GM18498 (cell line): ENCODE results near the gene RPL37.
"Not testable (repeated sequence)": the region's sequence is repeated elsewhere in the genome, so short reads cannot be mapped to it uniquely, and the experiment has no call there.

Source experiments
- ATAC-seq: cut with Tn5 transposase; IDR thresholded peaks from one replicate; pipeline ENCODE4 v1.9.1; 2021; ENCODE audit warnings: mild to moderate bottlenecking, moderate library complexity; ENCODE audit not compliant: unreplicated experiment

RPL37 gene

DNA sequence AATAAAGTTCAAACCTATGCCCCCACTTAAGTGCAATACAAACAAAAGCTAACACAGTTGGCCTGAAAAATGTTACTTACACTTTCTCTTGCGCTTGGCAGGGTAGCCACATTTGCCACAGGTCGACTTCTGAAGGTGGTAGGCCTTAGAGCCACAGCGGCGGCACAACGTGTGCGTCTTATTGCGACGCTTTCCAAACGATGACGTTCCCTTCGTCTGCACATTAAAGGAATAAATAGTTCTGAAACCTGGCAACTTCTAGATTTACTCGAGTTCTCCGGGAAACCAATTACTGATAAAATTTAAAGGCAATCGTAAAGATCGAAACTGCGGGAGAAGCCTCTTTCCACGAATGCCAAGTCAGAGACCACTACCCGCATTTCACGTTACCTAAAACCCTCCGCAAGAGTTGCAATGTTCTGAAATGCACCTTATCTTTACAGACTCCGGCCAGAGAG lies 602 bp downstream of the RPL37 start:
- no peak for ATAC-seq

DNA sequence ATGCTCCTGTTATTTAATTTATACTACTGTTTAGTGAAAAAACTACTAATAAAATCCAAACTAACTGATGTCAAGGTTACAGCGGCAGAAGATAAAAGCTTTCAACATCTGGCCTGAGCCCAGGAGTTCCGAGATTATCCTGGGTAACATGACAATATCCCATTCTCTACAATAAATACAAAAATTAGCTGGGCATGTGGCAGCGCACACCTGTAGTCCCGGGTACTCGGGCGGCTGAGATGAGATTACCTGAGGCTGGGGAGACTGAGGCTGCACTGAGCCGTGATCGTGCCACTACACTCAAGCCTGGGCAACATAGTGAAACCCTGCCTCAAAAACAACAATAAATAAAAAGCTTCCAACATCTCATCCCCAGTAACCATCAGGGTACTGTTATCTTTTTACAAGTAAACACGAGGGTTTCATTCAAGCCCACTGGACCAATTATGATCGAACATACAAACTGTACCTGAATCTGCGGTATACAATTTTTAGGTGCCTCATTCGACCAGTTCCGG lies 1.3 kb downstream of the RPL37 start:
- no peak for ATAC-seq

DNA sequence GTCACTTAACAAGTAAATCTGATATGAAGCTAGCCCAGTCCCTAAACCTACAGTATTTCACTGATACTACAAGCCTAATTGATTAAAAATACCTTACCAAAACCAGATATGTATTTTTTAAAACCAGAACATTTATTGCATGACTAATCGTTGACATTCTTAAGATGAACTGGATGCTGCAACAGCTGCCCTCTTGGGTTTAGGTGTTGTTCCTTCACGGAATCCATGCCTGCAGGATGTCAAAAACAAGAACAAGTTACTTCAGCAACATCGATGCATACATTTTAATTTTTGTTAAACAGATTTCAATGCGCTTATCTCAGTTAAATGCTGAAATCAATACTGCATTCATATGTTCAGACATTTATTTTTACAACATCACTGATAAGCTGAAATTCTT lies 2.7 kb downstream of the RPL37 start:
- ATAC-seq, result no peak

DNA sequence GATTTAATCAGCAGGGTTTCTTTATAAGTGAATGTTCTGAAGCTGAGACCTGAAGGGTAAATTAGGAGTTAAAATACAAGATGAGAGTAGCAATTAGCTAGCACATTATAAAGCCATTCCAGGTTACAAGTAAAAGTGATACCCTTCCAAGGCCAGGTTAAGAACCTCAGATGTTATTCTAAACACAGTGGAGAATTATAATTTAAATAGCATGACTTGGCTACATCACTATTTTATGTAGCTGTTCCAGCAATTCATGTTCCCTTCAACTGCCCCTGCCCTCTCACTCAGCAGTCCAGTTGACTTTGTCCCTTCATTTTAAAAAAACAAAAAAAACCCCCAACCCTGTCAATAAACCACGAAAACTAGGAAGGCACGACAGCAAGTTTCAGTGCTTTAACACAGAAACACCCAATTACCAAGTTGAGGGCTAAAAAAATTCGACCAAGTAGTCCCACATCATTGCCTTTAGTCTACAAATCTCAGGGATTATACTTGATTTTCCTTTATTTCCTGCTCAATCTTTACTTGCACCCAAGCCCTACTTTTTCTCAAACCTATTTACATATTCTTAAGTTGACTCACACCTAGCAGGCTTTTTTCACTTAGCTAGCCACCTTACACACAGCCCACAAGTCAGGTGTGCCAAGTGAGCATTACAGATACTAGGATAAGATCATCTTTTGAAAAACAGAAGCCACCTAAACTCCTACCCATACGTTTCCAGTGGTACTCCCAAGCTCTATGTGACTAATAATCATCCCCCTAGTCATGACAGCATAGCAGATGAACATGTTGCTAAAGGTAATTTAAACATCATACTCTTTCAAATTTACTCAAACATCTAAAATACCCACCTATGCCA lies 3.4 kb downstream of the RPL37 start:
- ATAC-seq, result no peak

DNA sequence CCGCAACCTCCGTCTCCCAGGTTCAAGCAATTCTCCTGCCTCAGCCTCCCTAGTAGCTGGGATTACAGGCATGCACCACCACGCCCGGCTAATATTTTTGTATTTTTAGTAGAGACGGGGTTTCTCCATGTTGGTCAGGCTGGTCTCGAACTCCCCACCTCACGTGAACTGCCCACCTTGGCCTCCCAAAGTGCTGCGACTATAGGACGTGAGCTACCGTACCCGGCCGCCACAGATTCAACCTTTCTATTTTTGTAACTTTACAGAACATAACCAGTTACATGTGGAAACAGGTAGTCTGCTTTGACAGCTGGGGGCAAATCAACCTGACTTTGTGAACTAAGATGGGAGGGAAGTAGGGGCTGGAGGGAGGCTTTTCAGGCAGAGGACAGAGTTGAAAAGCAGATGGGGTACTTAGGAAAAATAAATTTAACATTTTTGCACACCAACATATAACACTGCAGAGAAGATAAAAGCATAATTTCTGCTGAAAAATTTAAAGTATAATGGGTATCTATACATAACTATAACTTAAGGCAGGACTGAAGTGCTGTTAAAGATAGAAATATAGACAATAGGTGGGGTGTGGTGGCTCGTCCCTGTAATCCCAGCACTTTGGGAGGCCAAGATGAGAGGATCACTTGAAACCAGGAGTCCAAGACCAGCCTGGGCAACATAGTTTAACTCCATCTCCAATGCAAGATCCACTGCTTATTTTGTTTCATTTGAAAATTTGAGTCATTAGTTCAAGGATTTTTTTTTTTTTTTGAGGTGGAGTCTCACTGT lies 5.1 kb downstream of the RPL37 start:
- ATAC-seq, result no peak

DNA sequence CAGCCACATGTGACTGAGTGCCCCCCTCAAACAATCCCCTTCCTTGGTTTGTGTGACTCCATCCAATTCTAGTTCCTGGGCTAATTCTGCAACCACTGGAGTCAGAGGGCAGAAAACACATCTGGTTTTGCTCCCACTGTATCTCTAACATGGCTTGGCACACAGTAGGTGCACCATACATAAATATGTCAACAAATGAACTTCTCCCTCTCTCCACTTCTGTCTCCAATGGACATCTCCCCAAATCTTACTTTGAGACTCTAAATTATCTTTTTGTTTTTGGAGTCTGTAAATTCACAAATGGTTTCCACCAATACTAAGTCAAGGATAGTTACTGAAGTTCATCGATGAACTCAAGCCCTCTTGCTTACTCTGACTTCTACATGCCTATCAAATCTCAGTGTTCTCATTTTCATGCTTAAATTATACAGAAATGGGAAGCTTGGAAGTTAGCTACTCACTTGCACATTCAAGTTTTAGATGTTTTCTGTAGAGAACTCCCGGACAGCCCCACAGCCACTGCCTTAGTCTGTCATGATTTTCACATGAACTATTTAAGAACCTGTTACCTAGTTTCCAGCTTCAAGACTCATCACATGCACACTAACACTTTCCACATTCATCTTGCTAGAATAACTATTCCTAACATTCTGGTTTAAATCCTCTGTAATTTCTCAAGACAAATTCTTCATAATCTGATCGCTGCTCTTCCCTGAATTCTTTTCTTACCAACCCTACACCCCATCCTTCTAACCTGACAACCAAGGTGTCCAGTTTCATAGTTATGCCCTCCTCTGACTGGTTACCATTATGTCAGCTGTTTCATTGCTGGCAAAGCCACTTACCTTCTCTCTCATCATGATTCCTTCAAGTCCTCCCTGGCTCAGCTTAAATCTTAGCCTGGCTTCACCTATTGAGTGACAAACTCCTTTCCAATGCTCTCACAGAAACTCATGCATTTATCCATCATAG lies 6.0 kb downstream of the RPL37 start:
- ATAC-seq, result no peak

DNA sequence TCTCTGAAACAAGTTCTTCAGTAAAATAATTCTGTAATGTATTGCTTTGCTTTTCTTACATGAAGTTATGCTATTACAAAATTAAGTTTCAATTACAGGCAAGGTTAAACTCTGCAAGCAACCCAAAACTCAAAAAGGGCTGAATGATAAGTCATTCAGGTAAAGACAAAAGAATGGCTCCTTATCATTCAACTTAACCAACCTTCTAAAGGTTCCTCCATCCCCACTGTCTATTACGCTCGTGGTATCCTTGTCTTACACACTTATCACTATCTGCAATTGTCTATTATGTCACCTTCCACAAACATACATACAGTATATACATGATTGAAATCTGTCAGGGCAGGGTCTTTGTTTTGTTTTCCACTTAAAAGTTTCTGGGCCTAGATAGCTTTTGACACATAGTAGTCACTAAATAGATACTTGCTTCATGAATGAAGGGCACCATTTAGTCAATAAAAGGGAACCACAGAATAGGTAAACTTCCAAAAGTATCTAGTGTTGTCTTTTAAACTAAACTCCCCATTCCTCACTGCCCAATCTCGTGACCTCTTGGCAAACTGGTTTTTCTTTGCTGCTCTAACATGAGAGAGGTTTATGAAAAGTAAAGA lies 6.9 kb downstream of the RPL37 start:
- no peak for ATAC-seq

DNA sequence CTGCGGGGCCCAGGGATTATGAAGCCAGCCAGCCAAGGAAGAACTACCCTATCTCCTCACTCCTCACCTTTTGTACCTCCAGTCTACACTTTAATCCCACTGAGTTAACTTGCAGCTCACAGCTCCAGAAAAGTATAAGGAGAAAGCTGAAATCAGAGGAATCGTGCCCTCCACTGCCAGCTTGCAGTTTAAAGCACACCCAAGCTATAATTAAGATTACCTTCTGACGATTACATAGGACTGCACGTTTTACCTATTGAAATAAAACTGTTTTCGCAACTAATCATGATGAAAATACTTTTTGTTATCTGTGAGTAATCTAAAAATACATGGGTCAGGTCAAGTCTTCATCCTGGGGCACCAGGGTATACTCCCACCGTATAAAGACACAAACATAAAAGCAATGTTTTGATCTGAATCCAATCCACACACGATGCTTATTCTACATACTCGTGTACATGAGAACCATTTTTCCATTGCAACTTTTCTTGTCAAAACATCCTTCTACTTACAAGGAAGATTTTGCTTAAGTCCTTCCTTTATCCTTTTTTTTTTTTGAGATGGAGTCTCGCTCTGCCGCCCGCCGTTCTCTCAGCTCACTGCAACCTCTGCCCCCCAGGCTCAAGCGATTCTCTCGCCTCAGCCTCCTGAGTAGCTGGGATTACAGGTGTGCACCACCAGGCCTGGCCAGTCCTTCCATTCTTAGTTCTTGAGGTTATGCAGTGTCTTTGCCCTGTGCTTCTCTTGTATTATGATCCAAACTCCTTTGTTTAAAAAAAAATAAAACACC lies 7.6 kb downstream of the RPL37 start:
- no peak for ATAC-seq

DNA sequence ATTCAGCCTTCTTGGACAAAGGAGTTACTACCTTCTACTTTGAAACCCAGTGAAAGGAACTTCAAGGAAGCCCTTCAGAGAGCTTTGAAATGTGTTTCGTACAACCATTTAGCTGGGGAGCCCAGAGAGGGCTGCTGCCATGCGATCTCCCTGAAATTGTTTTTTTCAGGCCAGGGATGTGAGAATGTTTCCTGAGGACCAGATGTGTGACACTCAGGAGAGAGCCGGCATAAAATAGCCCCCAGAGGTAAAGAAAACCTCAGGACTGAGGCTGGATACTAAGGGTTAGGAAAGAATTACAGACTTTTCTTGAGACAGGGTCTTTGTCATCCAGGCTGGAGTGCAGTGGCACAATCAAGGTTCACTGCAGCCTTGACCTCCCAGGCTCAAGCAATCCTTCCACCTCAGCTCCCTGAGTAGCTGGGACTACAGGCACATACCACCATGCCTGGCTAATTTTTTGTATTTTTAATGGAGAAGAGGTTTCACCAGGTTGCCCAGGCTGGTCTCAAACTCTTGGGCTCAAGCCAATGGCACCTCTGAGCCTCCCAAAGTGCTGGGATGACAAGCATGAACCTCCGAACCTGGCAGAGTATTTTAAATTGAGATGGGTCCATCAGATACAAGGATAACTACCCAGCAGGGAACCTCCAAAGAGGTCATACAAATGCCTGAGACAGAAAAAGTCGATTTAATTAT lies 8.4 kb downstream of the RPL37 start:
- no peak for ATAC-seq

DNA sequence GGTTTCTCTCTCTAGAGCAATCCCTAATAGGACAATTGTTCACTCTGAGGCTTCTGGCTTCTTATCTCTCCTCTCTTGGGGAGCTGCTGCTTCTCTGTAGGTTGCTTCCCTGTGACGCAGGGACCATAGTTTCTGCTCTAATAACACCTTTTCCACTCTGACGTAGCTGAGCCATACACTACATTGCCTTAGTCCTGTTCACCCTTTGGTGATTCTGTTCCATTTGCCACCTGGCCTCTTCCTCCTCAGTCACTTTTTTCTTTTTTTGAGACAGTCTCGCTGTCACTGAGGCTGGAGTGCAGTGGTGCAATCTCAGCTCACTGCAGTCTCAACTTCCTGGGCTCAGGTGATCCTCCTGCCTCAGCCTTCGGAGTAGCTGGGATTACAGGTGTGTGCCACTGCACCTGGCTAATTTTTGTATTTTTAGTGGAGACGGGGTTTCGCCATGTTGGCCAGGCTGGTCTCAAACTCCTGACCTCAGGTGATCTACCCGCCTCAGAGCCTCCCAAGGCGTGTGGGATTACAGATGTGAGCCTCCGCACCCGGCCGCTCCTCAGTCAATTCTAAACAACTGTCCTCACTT lies 9.5 kb downstream of the RPL37 start:
- not testable (repeated sequence) for ATAC-seq

DNA sequence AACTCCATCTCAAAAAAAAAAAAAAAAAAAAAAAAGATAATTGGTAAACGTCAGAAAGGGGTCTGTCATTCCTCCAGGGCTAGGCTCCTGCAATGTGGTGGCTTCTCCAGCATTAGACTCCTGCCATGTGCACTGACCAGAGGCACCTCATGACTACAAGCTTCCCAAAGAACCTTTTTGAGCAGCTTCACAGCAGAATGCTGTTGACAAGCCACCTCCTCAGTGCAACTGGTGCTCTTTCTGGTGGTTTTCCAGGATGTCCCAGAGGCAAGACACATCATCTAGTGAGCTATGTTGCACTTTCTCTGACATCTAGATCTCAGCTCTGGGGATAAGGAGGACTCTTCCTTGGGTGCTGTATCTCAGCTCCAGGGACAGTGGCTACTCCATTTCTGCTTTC lies 11.6 kb downstream of the RPL37 start:
- no peak for ATAC-seq

DNA sequence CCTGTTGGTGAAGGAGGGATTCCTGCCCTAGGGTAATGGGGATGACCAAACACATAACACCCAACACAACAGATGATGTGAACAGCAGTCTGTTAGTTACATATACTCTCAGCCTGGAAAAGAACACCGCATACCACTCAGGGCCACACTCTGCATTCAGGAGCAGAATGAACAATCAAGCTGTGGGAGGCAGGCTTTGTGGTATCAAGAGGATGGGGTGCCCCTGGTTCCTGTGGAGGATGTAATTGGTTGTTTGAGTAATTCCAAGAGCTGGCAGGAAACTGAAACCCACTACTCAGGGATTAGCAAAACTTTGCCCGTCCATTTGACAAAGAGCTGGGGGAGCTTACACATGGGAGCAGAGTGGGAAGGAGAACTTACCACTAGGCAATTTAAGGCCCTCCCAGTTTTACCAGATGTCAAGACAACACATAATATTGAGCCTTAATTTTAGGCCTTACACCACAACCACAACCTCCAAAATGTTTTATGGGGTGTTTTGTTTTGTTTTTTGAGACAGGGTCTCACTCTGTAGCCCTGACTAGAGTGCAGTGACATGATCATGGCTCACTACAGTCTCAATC lies 21.2 kb downstream of the RPL37 start:
- no peak for ATAC-seq

DNA sequence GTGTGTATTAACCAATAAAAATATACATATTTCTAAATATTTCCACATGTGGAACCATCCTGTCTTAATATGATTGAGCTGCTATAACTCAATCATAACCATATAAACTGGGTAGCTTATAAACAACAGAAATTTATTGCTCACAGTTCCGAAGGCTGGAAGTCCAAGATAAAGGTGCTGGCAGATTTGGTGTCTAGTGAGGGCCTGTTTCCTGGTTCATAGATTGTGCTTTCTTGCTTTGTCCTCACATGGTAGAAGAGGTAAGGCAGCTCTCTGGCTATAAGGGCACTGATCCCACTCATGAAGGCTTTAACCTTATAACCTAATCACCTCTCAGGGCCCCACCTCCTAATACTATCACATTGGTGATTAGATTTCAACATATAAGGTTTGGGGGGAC lies 22.9 kb downstream of the RPL37 start:
- no peak for ATAC-seq

DNA sequence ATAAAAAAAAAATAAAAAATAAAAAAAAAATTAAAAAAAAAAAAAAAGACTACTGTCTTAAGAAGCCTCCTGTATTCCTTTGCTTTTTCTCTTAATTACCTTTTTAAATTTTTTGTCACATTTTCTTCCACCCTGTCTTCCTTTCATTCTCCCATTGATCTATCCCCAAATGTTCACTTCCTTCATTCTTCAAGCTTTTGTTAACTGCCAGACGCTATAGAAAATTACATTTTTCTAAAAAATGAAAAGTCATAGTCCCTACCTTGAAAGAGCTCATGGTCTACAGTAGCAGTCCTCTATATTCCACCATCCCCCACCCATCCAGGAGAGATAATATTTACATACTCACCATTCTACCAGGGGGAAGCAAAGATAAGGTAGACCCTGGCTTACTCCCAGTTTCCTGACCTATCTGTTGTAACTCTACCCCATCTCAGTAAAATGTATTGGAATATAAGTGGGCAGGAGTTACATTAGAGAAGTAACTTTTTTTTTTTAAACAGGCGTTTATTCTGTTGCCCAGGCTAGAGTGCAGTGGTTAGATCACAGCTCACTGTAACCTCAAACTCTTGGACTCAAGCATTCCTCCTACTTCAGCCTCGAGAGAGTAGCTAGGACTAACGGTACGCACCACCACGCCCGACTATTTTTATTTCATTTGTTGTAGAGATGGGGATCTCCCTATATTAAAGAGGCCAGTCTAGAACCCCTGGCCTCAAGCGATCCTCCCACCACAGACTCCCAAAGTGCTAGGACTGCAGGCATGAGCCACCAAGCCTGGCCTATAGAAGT lies 33.1 kb downstream of the RPL37 start:
- no peak for ATAC-seq

DNA sequence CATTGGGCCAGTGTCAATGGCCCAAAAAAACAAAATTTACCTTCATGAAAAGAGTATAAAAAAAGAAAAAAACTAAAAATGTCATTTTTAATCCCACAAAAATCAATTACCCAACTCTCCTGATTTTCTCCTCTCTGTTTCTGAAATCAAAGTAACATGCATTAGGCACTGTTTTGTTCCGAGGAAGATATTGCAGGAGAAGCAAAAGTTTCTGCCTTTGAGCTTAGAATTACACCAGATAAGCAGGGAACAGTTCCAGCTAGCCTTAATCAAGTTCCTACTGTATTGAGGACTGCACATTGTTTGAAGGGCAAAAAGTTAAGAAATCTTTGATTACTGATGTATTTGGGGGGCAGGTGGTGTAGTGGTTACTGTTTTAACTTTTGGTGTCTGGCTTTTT lies 35.8 kb downstream of the RPL37 start:
- ATAC-seq, result no peak

DNA sequence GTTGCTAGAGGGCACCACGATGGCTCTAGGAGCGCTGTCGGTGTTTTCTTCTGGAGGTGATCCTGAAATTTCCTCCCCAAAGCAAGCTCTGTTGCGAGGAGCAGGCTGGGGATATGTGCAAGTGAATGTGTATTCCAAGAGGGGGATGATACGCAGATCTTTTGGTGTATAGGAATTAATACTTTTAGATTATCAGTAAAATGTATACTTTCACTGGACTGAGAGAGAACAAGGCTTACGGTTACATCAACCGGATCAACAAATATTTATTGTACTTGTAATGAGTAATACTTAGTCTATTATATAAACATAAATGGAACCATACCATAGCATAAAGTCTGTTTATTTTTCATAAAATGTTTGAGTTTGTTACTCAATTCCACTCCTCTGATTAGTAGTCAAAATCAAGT lies 36.2 kb downstream of the RPL37 start:
- ATAC-seq, result no peak

DNA sequence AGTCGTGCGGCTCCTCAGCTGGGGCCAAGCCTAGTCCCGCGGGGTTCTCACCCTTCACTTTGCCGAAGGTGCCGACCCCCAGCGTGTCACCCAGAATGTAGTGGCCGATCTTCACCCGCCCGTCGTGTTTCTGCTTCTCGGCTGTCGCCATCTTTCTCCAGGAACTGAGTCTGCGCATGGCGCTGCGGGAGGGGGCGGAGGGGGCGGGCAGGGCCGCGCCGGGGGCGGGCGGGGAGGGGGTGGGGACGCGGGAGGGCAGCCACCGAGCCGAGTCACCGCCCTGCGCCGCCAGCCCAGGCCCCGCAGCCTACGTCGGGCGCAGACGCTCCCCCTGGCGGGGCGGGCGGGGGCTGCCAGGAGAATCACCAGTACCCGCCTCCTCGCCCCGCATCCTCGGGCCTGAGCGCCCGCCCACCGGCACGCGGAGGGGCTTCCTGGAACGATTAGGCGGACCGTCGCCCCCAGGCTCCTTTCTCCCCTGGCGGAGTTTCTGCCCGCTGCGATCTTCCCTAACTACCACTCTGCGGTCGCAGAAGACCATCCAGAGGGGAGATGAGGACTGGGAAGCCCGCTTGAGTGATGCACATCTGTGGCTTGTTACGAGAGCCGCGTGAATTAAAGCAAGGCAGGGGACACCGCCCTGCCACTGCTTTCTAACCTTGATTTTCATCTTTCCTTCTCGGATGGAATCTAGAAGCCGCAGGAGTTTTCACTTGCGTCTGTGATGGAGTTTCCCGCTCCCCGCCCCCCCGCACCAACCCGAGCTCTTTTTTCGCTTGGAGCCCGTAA lies 36.8 kb downstream of the RPL37 start, which contains the start of gene PRKAA1:
Gene PRKAA1 (minus strand): TSS at position 363 of the 789 bp plus-strand sequence. CDS start 185 bp downstream, at position 178.
- peak; percentile 98 for ATAC-seq
